ENCODE results near the gene S100PBP.

DNA sequence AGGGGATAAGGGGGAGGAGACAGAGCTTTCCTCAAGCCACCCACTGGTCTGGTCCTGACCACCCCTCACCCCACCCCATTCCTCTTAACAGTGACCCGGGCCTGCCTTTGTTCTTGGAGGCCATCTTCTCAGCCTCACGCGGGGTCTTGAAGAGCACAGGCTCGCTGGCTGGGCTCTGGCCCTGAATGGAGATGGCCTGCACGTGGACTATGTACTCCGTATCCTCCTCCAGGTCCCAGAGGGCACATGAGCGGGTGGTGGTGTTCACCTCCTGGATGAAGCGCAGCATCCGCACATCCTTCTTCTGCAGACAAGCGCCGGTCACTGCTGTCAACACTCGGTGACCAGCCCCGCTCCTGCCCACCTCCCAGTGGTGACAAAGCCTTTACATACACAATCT is 50.6 kb downstream of the S100PBP start:
- TF ChIP-seq, protein P1, sequence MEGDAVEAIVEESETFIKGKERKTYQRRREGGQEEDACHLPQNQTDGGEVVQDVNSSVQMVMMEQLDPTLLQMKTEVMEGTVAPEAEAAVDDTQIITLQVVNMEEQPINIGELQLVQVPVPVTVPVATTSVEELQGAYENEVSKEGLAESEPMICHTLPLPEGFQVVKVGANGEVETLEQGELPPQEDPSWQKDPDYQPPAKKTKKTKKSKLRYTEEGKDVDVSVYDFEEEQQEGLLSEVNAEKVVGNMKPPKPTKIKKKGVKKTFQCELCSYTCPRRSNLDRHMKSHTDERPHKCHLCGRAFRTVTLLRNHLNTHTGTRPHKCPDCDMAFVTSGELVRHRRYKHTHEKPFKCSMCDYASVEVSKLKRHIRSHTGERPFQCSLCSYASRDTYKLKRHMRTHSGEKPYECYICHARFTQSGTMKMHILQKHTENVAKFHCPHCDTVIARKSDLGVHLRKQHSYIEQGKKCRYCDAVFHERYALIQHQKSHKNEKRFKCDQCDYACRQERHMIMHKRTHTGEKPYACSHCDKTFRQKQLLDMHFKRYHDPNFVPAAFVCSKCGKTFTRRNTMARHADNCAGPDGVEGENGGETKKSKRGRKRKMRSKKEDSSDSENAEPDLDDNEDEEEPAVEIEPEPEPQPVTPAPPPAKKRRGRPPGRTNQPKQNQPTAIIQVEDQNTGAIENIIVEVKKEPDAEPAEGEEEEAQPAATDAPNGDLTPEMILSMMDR (IDR thresholded peaks at IDR 0.05): no peak
- TF ChIP-seq CHD2 (IDR thresholded peaks at IDR 0.05; ENCODE audit: low read length, partially characterized antibody): no peak
- TF ChIP-seq, protein P2, sequence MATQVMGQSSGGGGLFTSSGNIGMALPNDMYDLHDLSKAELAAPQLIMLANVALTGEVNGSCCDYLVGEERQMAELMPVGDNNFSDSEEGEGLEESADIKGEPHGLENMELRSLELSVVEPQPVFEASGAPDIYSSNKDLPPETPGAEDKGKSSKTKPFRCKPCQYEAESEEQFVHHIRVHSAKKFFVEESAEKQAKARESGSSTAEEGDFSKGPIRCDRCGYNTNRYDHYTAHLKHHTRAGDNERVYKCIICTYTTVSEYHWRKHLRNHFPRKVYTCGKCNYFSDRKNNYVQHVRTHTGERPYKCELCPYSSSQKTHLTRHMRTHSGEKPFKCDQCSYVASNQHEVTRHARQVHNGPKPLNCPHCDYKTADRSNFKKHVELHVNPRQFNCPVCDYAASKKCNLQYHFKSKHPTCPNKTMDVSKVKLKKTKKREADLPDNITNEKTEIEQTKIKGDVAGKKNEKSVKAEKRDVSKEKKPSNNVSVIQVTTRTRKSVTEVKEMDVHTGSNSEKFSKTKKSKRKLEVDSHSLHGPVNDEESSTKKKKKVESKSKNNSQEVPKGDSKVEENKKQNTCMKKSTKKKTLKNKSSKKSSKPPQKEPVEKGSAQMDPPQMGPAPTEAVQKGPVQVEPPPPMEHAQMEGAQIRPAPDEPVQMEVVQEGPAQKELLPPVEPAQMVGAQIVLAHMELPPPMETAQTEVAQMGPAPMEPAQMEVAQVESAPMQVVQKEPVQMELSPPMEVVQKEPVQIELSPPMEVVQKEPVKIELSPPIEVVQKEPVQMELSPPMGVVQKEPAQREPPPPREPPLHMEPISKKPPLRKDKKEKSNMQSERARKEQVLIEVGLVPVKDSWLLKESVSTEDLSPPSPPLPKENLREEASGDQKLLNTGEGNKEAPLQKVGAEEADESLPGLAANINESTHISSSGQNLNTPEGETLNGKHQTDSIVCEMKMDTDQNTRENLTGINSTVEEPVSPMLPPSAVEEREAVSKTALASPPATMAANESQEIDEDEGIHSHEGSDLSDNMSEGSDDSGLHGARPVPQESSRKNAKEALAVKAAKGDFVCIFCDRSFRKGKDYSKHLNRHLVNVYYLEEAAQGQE (IDR thresholded peaks at IDR 0.05): no peak

Measured in A549 (cell line).